ENCODE measurements around the gene PRAMEF12. TPM values are rescaled to one million over a fixed set of nuclear protein-coding genes. Genes with fewer than 3 reads are reported as not detected.

The PRAMEF12 gene
- total RNA-seq, 1 experiment from 2014 or later = not detected

DNA sequence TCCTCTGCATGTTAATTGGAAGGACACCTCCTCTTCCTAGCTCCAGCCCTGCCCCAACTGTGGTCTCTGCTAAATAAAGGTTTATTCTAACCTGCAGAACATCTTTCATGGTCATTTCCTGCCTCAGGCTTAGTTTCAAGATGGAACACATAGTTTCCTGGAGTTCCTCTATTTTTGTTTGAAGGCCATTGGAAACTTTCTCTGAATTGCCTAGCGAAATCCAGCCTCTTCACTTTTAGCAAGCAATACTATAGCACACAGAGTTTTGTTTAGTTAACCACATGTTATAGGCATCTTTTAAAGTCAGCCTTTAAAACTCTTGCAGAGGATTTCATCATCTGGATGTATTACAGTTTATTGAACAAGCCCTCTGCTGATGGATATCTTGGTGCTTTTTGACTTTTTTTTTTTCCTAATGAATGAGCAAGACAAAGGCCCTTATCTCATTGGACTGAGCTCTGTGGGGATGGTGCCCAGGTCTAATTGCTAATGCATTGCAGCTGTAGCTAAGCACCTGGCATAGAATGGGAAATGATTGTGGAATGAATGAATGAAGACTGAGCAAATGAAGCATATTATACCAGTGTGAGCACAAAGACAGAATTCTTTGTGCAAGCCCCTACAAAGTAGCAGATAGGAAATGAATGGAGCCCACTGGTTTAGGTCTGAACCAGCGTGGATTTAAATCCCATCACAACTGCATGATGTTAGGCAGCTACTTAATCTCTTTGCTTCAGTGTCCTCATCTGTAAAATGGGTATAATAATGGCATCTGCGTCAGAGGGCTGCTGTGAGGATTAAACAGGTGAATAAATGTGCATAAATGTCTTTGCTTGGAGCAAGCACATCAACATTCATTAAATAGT lies 28.2 kb upstream of the PRAMEF12 start:
- DNase-seq (ENCODE audit: low spot score) (no peak), ATAC-seq (no peak)
- POLR2A ChIA-PET = interaction anchor here (0.8 kb wide), 1 partner anchor 501 kb away, joined by 4 read pairs; no protein-coding TSS in a partner anchor
- Mint-ChIP-seq H3K36me3 (0 out of 2 replicates have a peak, but pooled peaks cover 8% of the 10 kb centered on the region), H3K27me3 (ENCODE audit: low read depth) (no peaks in the 10 kb centered on the region; the same call in 1 of the 2 replicates), H3K27ac (no peak overlapping the region), H3K4me1 (peaks cover 5% of the 10 kb centered on the region; the same call in 1 of the 2 replicates), H3K4me3 (no peak overlapping the region), H3K9me3 (peaks cover 12% of the 10 kb centered on the region)
- CTCF ChIA-PET = interaction anchor here (1.0 kb wide), 1 partner anchor 17 kb away, joined by 3 read pairs; no protein-coding TSS in a partner anchor
- TF ChIP-seq, protein P1, sequence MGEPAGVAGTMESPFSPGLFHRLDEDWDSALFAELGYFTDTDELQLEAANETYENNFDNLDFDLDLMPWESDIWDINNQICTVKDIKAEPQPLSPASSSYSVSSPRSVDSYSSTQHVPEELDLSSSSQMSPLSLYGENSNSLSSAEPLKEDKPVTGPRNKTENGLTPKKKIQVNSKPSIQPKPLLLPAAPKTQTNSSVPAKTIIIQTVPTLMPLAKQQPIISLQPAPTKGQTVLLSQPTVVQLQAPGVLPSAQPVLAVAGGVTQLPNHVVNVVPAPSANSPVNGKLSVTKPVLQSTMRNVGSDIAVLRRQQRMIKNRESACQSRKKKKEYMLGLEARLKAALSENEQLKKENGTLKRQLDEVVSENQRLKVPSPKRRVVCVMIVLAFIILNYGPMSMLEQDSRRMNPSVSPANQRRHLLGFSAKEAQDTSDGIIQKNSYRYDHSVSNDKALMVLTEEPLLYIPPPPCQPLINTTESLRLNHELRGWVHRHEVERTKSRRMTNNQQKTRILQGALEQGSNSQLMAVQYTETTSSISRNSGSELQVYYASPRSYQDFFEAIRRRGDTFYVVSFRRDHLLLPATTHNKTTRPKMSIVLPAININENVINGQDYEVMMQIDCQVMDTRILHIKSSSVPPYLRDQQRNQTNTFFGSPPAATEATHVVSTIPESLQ (CRISPR knock-in tag; IDR thresholded peaks at IDR 0.05) = no peak
- TF ChIP-seq CREM (CRISPR knock-in tag; IDR thresholded peaks at IDR 0.05) (no peak), SMAD3 (CRISPR knock-in tag; IDR thresholded peaks at IDR 0.05; ENCODE audit: borderline replicate concordance) (no peak), ZBTB43 (CRISPR knock-in tag; IDR thresholded peaks at IDR 0.05) (no peak), CREB1 (CRISPR knock-in tag; IDR thresholded peaks at IDR 0.05) (no peak), CDX4 (CRISPR knock-in tag; IDR thresholded peaks at IDR 0.05; ENCODE audit: borderline replicate concordance) (no peak), ZNF671 (CRISPR knock-in tag; IDR thresholded peaks at IDR 0.05) (no peak), GTF2I (CRISPR knock-in tag; conservative IDR thresholded peaks at IDR 0.05) (no peak), CTCF (IDR thresholded peaks at IDR 0.05) (no peak), ZNF317 (CRISPR knock-in tag; IDR thresholded peaks at IDR 0.05; ENCODE audit: borderline replicate concordance, low read depth) (no peak)
- TF ChIP-seq, protein P2, sequence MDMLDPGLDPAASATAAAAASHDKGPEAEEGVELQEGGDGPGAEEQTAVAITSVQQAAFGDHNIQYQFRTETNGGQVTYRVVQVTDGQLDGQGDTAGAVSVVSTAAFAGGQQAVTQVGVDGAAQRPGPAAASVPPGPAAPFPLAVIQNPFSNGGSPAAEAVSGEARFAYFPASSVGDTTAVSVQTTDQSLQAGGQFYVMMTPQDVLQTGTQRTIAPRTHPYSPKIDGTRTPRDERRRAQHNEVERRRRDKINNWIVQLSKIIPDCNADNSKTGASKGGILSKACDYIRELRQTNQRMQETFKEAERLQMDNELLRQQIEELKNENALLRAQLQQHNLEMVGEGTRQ (CRISPR knock-in tag; IDR thresholded peaks at IDR 0.05) = no peak

DNA sequence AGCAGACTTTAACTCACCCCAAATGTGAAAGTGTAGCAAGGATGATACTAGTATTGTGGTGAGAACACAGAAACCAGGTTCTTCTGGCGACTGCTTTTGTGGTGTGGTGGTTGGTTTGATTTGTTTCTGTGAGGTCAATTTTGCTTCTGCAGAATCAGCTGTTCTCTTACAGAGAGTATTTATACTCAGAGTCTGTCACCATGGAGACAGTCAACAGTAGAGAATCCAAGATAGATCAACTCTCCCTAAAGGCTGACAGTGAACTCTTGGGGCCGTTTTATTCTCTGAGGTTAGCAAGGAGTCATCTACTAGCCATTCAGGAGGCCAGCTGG lies 27.6 kb upstream of the PRAMEF12 start, which contains the start of gene CFAP107:
TSS of gene CFAP107 (plus strand) at position 209 of the 332 bp plus-strand sequence. CDS start 231 bp downstream, outside the sequence.
- peaks cover 5% of the 10 kb centered on the region; the same call in 1 of the 2 replicates for H3K4me1 Mint-ChIP-seq
- peaks cover 12% of the 10 kb centered on the region for H3K9me3 Mint-ChIP-seq
- DNase-seq (ENCODE audit: low spot score) = no peak
- POLR2A ChIA-PET = interaction anchor here (0.8 kb wide), 1 partner anchor 502 kb away, joined by 4 read pairs; no protein-coding TSS in a partner anchor
- H3K27me3 Mint-ChIP-seq (ENCODE audit: low read depth) = no peaks in the 10 kb centered on the region; the same call in 1 of the 2 replicates
- no peak within 1 kb of the TSS for H3K27ac Mint-ChIP-seq
- no peak within 1 kb of the TSS for H3K4me3 Mint-ChIP-seq
- 0 out of 2 replicates have a peak, but pooled peaks cover 8% of the 10 kb centered on the region for H3K36me3 Mint-ChIP-seq
- CTCF ChIA-PET = interaction anchor here (1.0 kb wide), 1 partner anchor 17 kb away, joined by 3 read pairs; no protein-coding TSS in a partner anchor
- peak; percentile 18; the same call in 1 of the 2 replicates for ATAC-seq
- no peak for TF ChIP-seq ZNF121 (CRISPR knock-in tag; IDR thresholded peaks at IDR 0.05)
- no peak for TF ChIP-seq ARID4B (CRISPR knock-in tag; IDR thresholded peaks at IDR 0.05; ENCODE audit: borderline replicate concordance)
- TF ChIP-seq SMAD3 (CRISPR knock-in tag; IDR thresholded peaks at IDR 0.05; ENCODE audit: borderline replicate concordance) = no peak
- no peak for TF ChIP-seq IRF1 (CRISPR knock-in tag; IDR thresholded peaks at IDR 0.05)
- TF ChIP-seq ZNF232 (CRISPR knock-in tag; IDR thresholded peaks at IDR 0.05) = no peak
- no peak for TF ChIP-seq ZBTB43 (CRISPR knock-in tag; IDR thresholded peaks at IDR 0.05)
- no peak for TF ChIP-seq NR3C1 (CRISPR knock-in tag; conservative IDR thresholded peaks at IDR 0.05; ENCODE audit: low read depth)
- TF ChIP-seq, protein P3, sequence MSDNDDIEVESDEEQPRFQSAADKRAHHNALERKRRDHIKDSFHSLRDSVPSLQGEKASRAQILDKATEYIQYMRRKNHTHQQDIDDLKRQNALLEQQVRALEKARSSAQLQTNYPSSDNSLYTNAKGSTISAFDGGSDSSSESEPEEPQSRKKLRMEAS (CRISPR knock-in tag; IDR thresholded peaks at IDR 0.05) = no peak
- no peak for TF ChIP-seq ZNF671 (CRISPR knock-in tag; IDR thresholded peaks at IDR 0.05)

Measured in WTC11 (cell line).